DND-41 (cell line): Measurements from ENCODE around the gene TMCC2.

Experiments
- ATAC-seq: fragments of 200-7000 bp; cut with Tn5 transposase; 3 replicates; pipeline ENCODE4 v1.9.1; 2021; ENCODE audit warnings: low read depth; ENCODE audit not compliant: insufficient read depth
- DNase-seq: peaks from one replicate; pipeline ENCODE4 v3.0.0-alpha.2; 2020
- H2AFZ ChIP-seq: 2 replicates; pipeline ENCODE4 v1.6.0; 2012; ENCODE audit warnings: low read depth, low read length
- H3K27ac ChIP-seq: 2 replicates; pipeline ENCODE4 v1.5.1; 2012; ENCODE audit warnings: low read length, inconsistent platforms
- H3K27me3 ChIP-seq: fragments of 200-600 bp; sonication (generic); 2 replicates; pipeline ENCODE4 v1.6.0; 2012; ENCODE audit warnings: low read length, mild to moderate bottlenecking, inconsistent platforms; ENCODE audit not compliant: insufficient read depth, poor library complexity
- H3K36me3 ChIP-seq: 2 replicates; pipeline ENCODE4 v1.5.1; 2012; ENCODE audit warnings: low read length, inconsistent platforms; ENCODE audit not compliant: insufficient read depth
- H3K4me1 ChIP-seq: 2 replicates; pipeline ENCODE4 v1.5.1; 2012; ENCODE audit warnings: mild to moderate bottlenecking, low read length; ENCODE audit not compliant: insufficient read depth
- H3K4me2 ChIP-seq: 2 replicates; pipeline ENCODE4 v1.6.0; 2012; ENCODE audit warnings: mild to moderate bottlenecking, moderate library complexity, low read length, inconsistent platforms; ENCODE audit not compliant: insufficient read depth
- H3K4me3 ChIP-seq, 2 experiments: fragments of 200-600 bp in 1 of 2; shearing (Covaris generic) in 1 of 2; 2 replicates each; pipeline ENCODE4 v1.5.1; 2012 to 2016; ENCODE audit warnings: inconsistent platforms in 2 of 2, low read length in 2 of 2, mild to moderate bottlenecking in 2 of 2, low read depth in 1 of 2, moderate library complexity in 1 of 2
- H3K79me2 ChIP-seq: 2 replicates; pipeline ENCODE4 v1.6.0; 2012; ENCODE audit warnings: low read length, inconsistent platforms; ENCODE audit not compliant: insufficient read depth
- H3K9ac ChIP-seq: 2 replicates; pipeline ENCODE4 v1.6.0; 2012; ENCODE audit warnings: low read depth, mild to moderate bottlenecking, inconsistent platforms, low read length, moderate library complexity
- H3K9me3 ChIP-seq: 2 replicates; pipeline ENCODE4 v1.5.1; 2012; ENCODE audit warnings: low read length, moderate library complexity, mild to moderate bottlenecking, inconsistent platforms; ENCODE audit not compliant: insufficient read depth, severe bottlenecking
- H4K20me1 ChIP-seq: 2 replicates; pipeline ENCODE4 v1.6.0; 2012; ENCODE audit warnings: low read length; ENCODE audit not compliant: insufficient read depth
- EZH2 ChIP-seq: IDR thresholded peaks from 3 replicates; pipeline ENCODE4 v1.6.1; 2012; ENCODE audit warnings: borderline replicate concordance, low read depth, mild to moderate bottlenecking, moderate library complexity, low read length, inconsistent platforms; ENCODE audit not compliant: severe bottlenecking
- TF ChIP-seq, protein P1 (sequence below): IDR thresholded peaks from 2 replicates; pipeline ENCODE4 v1.5.1; 2012; ENCODE audit warnings: borderline replicate concordance, low read length, moderate library complexity, mild to moderate bottlenecking; ENCODE audit not compliant: poor library complexity, severe bottlenecking; ENCODE audit errors: extremely low read depth

The TMCC2 gene

DNA sequence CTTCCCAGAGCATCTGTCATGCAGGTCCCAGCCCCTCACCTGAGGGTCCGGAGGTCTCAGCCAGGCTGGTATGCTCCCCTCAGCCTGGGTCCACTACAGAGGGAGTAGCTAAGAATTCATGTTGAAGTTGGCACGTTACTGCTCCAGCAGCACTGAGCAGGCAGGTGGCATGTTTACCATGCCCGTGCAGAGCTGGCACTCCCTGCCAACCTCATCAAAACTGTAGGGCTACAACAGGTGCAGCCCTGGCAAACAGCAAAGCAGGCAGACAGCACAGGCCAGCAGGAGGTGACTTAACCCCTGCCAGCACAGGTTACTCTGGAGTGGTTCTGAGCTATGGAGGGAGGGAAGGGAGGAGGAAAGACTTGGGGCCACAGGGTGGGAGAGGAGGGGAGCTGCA lies 47.4 kb downstream of the TMCC2 start:
- no peaks in the 10 kb centered on the region for H3K36me3 ChIP-seq
- H3K4me2 ChIP-seq: no peak overlapping the region
- ATAC-seq: no peak
- TF ChIP-seq, protein P1, sequence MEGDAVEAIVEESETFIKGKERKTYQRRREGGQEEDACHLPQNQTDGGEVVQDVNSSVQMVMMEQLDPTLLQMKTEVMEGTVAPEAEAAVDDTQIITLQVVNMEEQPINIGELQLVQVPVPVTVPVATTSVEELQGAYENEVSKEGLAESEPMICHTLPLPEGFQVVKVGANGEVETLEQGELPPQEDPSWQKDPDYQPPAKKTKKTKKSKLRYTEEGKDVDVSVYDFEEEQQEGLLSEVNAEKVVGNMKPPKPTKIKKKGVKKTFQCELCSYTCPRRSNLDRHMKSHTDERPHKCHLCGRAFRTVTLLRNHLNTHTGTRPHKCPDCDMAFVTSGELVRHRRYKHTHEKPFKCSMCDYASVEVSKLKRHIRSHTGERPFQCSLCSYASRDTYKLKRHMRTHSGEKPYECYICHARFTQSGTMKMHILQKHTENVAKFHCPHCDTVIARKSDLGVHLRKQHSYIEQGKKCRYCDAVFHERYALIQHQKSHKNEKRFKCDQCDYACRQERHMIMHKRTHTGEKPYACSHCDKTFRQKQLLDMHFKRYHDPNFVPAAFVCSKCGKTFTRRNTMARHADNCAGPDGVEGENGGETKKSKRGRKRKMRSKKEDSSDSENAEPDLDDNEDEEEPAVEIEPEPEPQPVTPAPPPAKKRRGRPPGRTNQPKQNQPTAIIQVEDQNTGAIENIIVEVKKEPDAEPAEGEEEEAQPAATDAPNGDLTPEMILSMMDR: no peak
- TF ChIP-seq EZH2: no peak
- H3K4me1 ChIP-seq: no peaks in the 10 kb centered on the region
- no peak overlapping the region for H2AFZ ChIP-seq
- DNase-seq: no peak
- H3K9me3 ChIP-seq: no peaks in the 10 kb centered on the region
- peaks cover 4% of the 10 kb centered on the region for H3K27me3 ChIP-seq
- H3K79me2 ChIP-seq: no peaks in the 10 kb centered on the region
- no peak overlapping the region for H3K9ac ChIP-seq
- no peak overlapping the region for H3K27ac ChIP-seq
- peaks cover 21% of the 10 kb centered on the region for H4K20me1 ChIP-seq
- H3K4me3 ChIP-seq: no peak overlapping the region

DNA sequence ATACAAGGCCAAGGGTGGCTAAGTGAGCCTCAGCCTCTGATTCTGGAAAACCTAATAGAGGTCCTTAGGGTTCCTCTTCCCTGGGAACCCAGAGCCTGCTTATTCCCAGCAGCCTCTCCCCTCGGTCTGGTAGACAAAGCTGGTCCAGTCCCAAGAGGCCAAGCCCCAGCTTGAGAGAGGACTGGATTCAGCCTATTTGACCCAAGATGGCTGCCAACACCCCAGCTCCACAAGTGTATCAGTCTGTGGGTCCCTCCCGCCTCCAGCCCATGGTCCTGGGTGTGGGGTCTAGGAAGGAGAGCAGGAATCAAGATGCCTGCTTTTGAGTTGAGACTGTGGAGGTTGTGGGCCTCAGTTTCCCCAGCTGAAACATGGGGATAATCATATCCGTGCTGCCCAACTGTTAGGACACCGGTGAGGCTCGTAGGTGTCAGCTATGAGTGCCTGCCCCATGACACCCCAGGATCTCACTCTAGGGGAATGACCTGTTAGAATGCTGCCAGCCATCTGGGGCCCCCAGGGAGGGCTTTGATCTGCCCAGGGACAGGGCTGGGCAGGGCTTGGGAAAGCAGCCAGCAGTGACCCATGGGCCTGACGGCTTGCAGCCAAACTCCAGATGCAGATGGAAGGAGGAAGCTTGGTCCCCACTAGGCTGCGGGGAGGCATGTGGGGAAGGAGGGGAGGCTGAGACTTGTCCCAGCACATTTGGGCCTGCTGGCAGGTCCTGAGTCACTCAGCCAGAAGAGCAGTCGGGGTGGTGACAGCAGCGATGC lies 48.4 kb downstream of the TMCC2 start:
- Histone ChIP-seq H2AFZ (no peak overlapping the region), H3K36me3 (no peaks in the 10 kb centered on the region), H4K20me1 (peaks cover 24% of the 10 kb centered on the region), H3K9me3 (no peaks in the 10 kb centered on the region), H3K79me2 (no peaks in the 10 kb centered on the region), H3K4me3 (no peak overlapping the region), H3K4me1 (no peaks in the 10 kb centered on the region), H3K27ac (no peak overlapping the region), H3K4me2 (no peak overlapping the region), H3K27me3 (peaks cover 4% of the 10 kb centered on the region), H3K9ac (no peak overlapping the region)
- no peak for TF ChIP-seq EZH2
- TF ChIP-seq, protein P1: no peak
- no peak for ATAC-seq
- no peak for DNase-seq

- TF ChIP-seq EZH2: no peak
- TF ChIP-seq, protein P1: no peak
- H3K27ac ChIP-seq: no peak overlapping the region
- no peaks in the 10 kb centered on the region for H3K36me3 ChIP-seq
- no peaks in the 10 kb centered on the region for H3K4me1 ChIP-seq
- H2AFZ ChIP-seq: no peak overlapping the region
- ATAC-seq (no peak), DNase-seq (no peak)
- H3K4me3 ChIP-seq: no peak overlapping the region
- no peak overlapping the region for H3K9ac ChIP-seq
- peaks cover 24% of the 10 kb centered on the region for H4K20me1 ChIP-seq
- H3K27me3 ChIP-seq: peaks cover 4% of the 10 kb centered on the region
- no peaks in the 10 kb centered on the region for H3K79me2 ChIP-seq
- no peak overlapping the region for H3K4me2 ChIP-seq
- H3K9me3 ChIP-seq: no peaks in the 10 kb centered on the region
Measured at GRCh38 chr1:205276689-205277065, 48.9 kb downstream of the TMCC2 start.
